ENCODE measurements around the gene FOXL1.

Gene FOXL1

GRCh38 chr16:86584071-86584685 is 5.8 kb downstream of the FOXL1 start:
- no peaks in the 10 kb centered on the region for H3K27me3 ChIP-seq (ENCODE audit: low read length)

GRCh38 chr16:86584726-86585721 is 6.7 kb downstream of the FOXL1 start:
- Histone ChIP-seq H3K9me2 (replicated peaks; ENCODE audit: insufficient read depth, low read length) (no peaks in the 10 kb centered on the region), H3F3A (ENCODE audit: insufficient read depth) (no peaks in the 10 kb centered on the region), H3K9ac (ENCODE audit: low read length) (no peak overlapping the region), H3K36me3 (ENCODE audit: low read length) (no peaks in the 10 kb centered on the region), H3K4me2 (ENCODE audit: low read depth, low read length, poor library complexity, severe bottlenecking) (no peak overlapping the region), H4K20me1 (ENCODE audit: low read depth, low read length) (no peaks in the 10 kb centered on the region), H3K4me3 (ENCODE audit: insufficient read depth, low read length, poor library complexity, severe bottlenecking) (no peak overlapping the region), H3K79me2 (ENCODE audit: insufficient read depth, low read length) (no peaks in the 10 kb centered on the region), H2AFZ (ENCODE audit: low read depth, low read length, severe bottlenecking) (no peak overlapping the region), H3K27ac (ENCODE audit: low read depth, low read length) (no peak overlapping the region), H3K27me3 (ENCODE audit: low read length) (no peaks in the 10 kb centered on the region), H3K9me3 (ENCODE audit: insufficient read depth, low read length) (no peaks in the 10 kb centered on the region)
- TF ChIP-seq EZH2phosphoT487 (conservative IDR thresholded peaks at IDR 0.05; ENCODE audit: low read length) (no peak), CTCF (IDR thresholded peaks at IDR 0.05; ENCODE audit: insufficient read depth, low read length, poor library complexity, severe bottlenecking) (no peak)

More at GRCh38 chr16:86584071-86584685, 5.8 kb downstream of the FOXL1 start:
- Histone ChIP-seq H3K9me2 (replicated peaks; ENCODE audit: insufficient read depth, low read length) (no peaks in the 10 kb centered on the region), H3K9me3 (ENCODE audit: insufficient read depth, low read length) (no peaks in the 10 kb centered on the region), H3K27ac (ENCODE audit: low read depth, low read length) (no peak overlapping the region), H3K9ac (ENCODE audit: low read length) (no peak overlapping the region), H3K4me3 (ENCODE audit: insufficient read depth, low read length, poor library complexity, severe bottlenecking) (no peak overlapping the region), H3K36me3 (ENCODE audit: low read length) (no peaks in the 10 kb centered on the region), H3F3A (ENCODE audit: insufficient read depth) (no peaks in the 10 kb centered on the region), H2AFZ (ENCODE audit: low read depth, low read length, severe bottlenecking) (no peak overlapping the region), H4K20me1 (ENCODE audit: low read depth, low read length) (no peaks in the 10 kb centered on the region), H3K79me2 (ENCODE audit: insufficient read depth, low read length) (no peaks in the 10 kb centered on the region), H3K4me2 (ENCODE audit: low read depth, low read length, poor library complexity, severe bottlenecking) (no peak overlapping the region)
- TF ChIP-seq CTCF (IDR thresholded peaks at IDR 0.05; ENCODE audit: insufficient read depth, low read length, poor library complexity, severe bottlenecking) (no peak), EZH2phosphoT487 (conservative IDR thresholded peaks at IDR 0.05; ENCODE audit: low read length) (no peak)

GRCh38 chr16:86585821-86586611 is 7.7 kb downstream of the FOXL1 start:
- H2AFZ ChIP-seq (ENCODE audit: low read depth, low read length, severe bottlenecking) = no peak overlapping the region
- no peak overlapping the region for H3K9ac ChIP-seq (ENCODE audit: low read length)
- no peak overlapping the region for H3K4me2 ChIP-seq (ENCODE audit: low read depth, low read length, poor library complexity, severe bottlenecking)
- TF ChIP-seq CTCF (IDR thresholded peaks at IDR 0.05; ENCODE audit: insufficient read depth, low read length, poor library complexity, severe bottlenecking) (no peak), EZH2phosphoT487 (conservative IDR thresholded peaks at IDR 0.05; ENCODE audit: low read length) (no peak)
- H3K27me3 ChIP-seq (ENCODE audit: low read length) = no peaks in the 10 kb centered on the region
- H3K36me3 ChIP-seq (ENCODE audit: low read length) = no peaks in the 10 kb centered on the region
- no peaks in the 10 kb centered on the region for H3K9me2 ChIP-seq (replicated peaks; ENCODE audit: insufficient read depth, low read length)
- H3F3A ChIP-seq (ENCODE audit: insufficient read depth) = no peaks in the 10 kb centered on the region
- no peak overlapping the region for H3K27ac ChIP-seq (ENCODE audit: low read depth, low read length)
- no peak overlapping the region for H3K4me3 ChIP-seq (ENCODE audit: insufficient read depth, low read length, poor library complexity, severe bottlenecking)
- H3K79me2 ChIP-seq (ENCODE audit: insufficient read depth, low read length) = no peaks in the 10 kb centered on the region
- no peaks in the 10 kb centered on the region for H3K9me3 ChIP-seq (ENCODE audit: insufficient read depth, low read length)
- H4K20me1 ChIP-seq (ENCODE audit: low read depth, low read length) = no peaks in the 10 kb centered on the region
